H1 (cell line): ENCODE results near the gene COL4A2. TPM values are rescaled to one million over a fixed set of nuclear protein-coding genes. Genes with fewer than 3 reads are reported as not detected.
A peak's percentile ranks its signal among the peaks of the same experiment; 100 is the strongest.

ENCODE experiments used
- CTCF ChIA-PET: fragments of 300-600 bp; sonication (Branson Sonifier 250); formaldehyde crosslinking; loops from one replicate; lab custom pipeline; 2021; ENCODE audit not compliant: partially characterized antibody; lab: Charles Lee
- POLR2A ChIA-PET: fragments of 300-600 bp; sonication (Branson Sonifier 250); formaldehyde crosslinking; loops from one replicate; lab custom pipeline; 2021; ENCODE audit warnings: inconsistent platforms; ENCODE audit not compliant: partially characterized antibody; lab: Charles Lee
- DNase-seq, 2 experiments: peaks; one replicate each; pipeline versions ENCODE4 v3.0.0 to v3.0.0-alpha.2; 2010 to 2022; ENCODE audit warnings: low spot score in 2 of 2, low read depth in 1 of 2, mixed read lengths in 1 of 2
- FAIRE-seq: peaks from 2 replicates; lab custom pipeline; 2011; peaks lifted over from hg19 to GRCh38; lab: Jason Lieb, UNC
- H2AFZ ChIP-seq: 2 replicates; pipeline ENCODE4 v1.8.1; 2012; ENCODE audit warnings: low read length, inconsistent platforms
- H2AK5ac ChIP-seq: 2 replicates; pipeline ENCODE4 v1.6.1; 2013; ENCODE audit warnings: low read depth, low read length
- H2BK120ac ChIP-seq: replicated peaks from 2 replicates; pipeline ENCODE3; 2013; ENCODE audit warnings: low read depth, low read length, inconsistent platforms
- H2BK12ac ChIP-seq: 2 replicates; pipeline ENCODE4 v1.6.1; 2013; ENCODE audit warnings: low read depth, low read length
- H2BK15ac ChIP-seq: 2 replicates; pipeline ENCODE4 v1.6.1; 2013; ENCODE audit warnings: low read length
- H2BK20ac ChIP-seq: 2 replicates; pipeline ENCODE4 v1.6.1; 2013; ENCODE audit warnings: low read length
- H2BK5ac ChIP-seq: 2 replicates; pipeline ENCODE4 v1.6.1; 2013; ENCODE audit warnings: low read depth, low read length
- H3K14ac ChIP-seq: 2 replicates; pipeline ENCODE4 v1.6.1; 2013; ENCODE audit warnings: inconsistent platforms; ENCODE audit not compliant: insufficient read length
- H3K18ac ChIP-seq: 2 replicates; pipeline ENCODE4 v1.6.1; 2013; ENCODE audit warnings: low read length; ENCODE audit errors: extremely low read depth
- H3K23ac ChIP-seq: 2 replicates; pipeline ENCODE4 v1.6.1; 2013; ENCODE audit warnings: inconsistent platforms; ENCODE audit not compliant: insufficient read length
- H3K23me2 ChIP-seq: 2 replicates; pipeline ENCODE4 v1.6.1; 2013; ENCODE audit warnings: low read depth, low read length
- H3K27ac ChIP-seq: 2 replicates; pipeline ENCODE4 v1.6.1; 2011; ENCODE audit warnings: low read depth, low read length, inconsistent platforms
- H3K27me3 ChIP-seq, 4 experiments: replicated peaks in 1 of 4; 1 replicate in 1 of 4; 2 replicates in 3 of 4; pipeline versions ENCODE4 v1.6.1 to v1.8.1; 2011 to 2013; ENCODE audit warnings: low read length in 3 of 4, mild to moderate bottlenecking in 3 of 4, inconsistent platforms in 2 of 4, mixed read lengths in 2 of 4, moderate library complexity in 1 of 4; ENCODE audit not compliant: control insufficient read depth in 3 of 4, insufficient read depth in 3 of 4; ENCODE audit errors: extremely low read depth in 1 of 4
- H3K36me3 ChIP-seq, 4 experiments: 2 replicates each; pipeline versions ENCODE4 v1.6.1 to v1.8.1; 2011 to 2013; ENCODE audit warnings: mild to moderate bottlenecking in 4 of 4, low read length in 3 of 4, moderate library complexity in 2 of 4, control low read depth in 1 of 4, inconsistent platforms in 1 of 4; ENCODE audit not compliant: insufficient read depth in 4 of 4, control insufficient read depth in 2 of 4
- H3K4ac ChIP-seq: replicated peaks from 2 replicates; pipeline ENCODE3; 2013; ENCODE audit warnings: low read length, low read depth, mixed read lengths, inconsistent platforms; ENCODE audit not compliant: insufficient read length
- H3K4me1 ChIP-seq, 4 experiments: replicated peaks in 1 of 4; 1 replicate in 1 of 4; 2 replicates in 3 of 4; pipeline versions ENCODE4 v1.6.1 to v1.8.1; 2011 to 2013; ENCODE audit warnings: low read length in 3 of 4, inconsistent platforms in 2 of 4, mixed read lengths in 1 of 4; ENCODE audit not compliant: insufficient read depth in 4 of 4, control insufficient read depth in 3 of 4
- H3K4me2 ChIP-seq, 2 experiments: 2 replicates each; pipeline versions ENCODE4 v1.6.1 to v1.8.1; 2011 to 2013; ENCODE audit warnings: low read depth in 2 of 2, low read length in 2 of 2, control low read depth in 1 of 2, inconsistent platforms in 1 of 2, mild to moderate bottlenecking in 1 of 2; ENCODE audit not compliant: insufficient read depth in 1 of 2
- H3K4me3 ChIP-seq, 4 experiments: fragments of 200-600, 300-600 bp in 1 of 4; sonication (generic), shearing (Covaris generic), sonication (Bioruptor Twin) in 1 of 4; 2 replicates each; pipeline versions ENCODE4 v1.5.1 to v1.8.1; 2011 to 2016; ENCODE audit warnings: low read length in 4 of 4, low read depth in 3 of 4, control low read depth in 2 of 4, inconsistent platforms in 2 of 4, mild to moderate bottlenecking in 2 of 4, mixed read lengths in 1 of 4, moderate library complexity in 1 of 4; ENCODE audit not compliant: insufficient read depth in 2 of 4; ENCODE audit errors: extremely low read depth in 1 of 4
- H3K56ac ChIP-seq: replicated peaks from 2 replicates; pipeline ENCODE3; 2013; ENCODE audit warnings: low read depth, mild to moderate bottlenecking, mixed read lengths, low read length, inconsistent platforms; ENCODE audit not compliant: insufficient read length
- H3K79me1 ChIP-seq: 2 replicates; pipeline ENCODE4 v1.6.1; 2013; ENCODE audit warnings: low read depth, low read length, control low read depth
- H3K79me2 ChIP-seq, 2 experiments: 2 replicates each; pipeline versions ENCODE4 v1.6.1 to v1.8.1; 2012 to 2013; ENCODE audit warnings: low read length in 2 of 2, mild to moderate bottlenecking in 2 of 2, inconsistent platforms in 1 of 2; ENCODE audit not compliant: insufficient read depth in 2 of 2, control insufficient read depth in 1 of 2
- H3K9ac ChIP-seq, 4 experiments: replicated peaks in 1 of 4; 1 replicate in 1 of 4; 2 replicates in 3 of 4; pipeline versions ENCODE4 v1.6.1 to v1.8.1; 2011 to 2013; ENCODE audit warnings: low read depth in 3 of 4, low read length in 3 of 4, control low read depth in 2 of 4, mild to moderate bottlenecking in 2 of 4, moderate library complexity in 2 of 4, inconsistent platforms in 1 of 4; ENCODE audit errors: extremely low read depth in 1 of 4
- H3K9me3 ChIP-seq, 2 experiments: 2 replicates each; pipeline versions ENCODE4 v1.6.1 to v1.8.1; 2012 to 2013; ENCODE audit warnings: mild to moderate bottlenecking in 2 of 2, moderate library complexity in 2 of 2, control low read depth in 1 of 2, inconsistent platforms in 1 of 2, low read depth in 1 of 2, low read length in 1 of 2, mixed read lengths in 1 of 2; ENCODE audit not compliant: insufficient read depth in 2 of 2
- H4K20me1 ChIP-seq, 2 experiments: replicated peaks in 1 of 2; 2 replicates each; pipeline versions ENCODE3 to v1.8.1; 2011 to 2013; ENCODE audit warnings: inconsistent platforms in 2 of 2, low read length in 2 of 2, mild to moderate bottlenecking in 1 of 2; ENCODE audit not compliant: insufficient read depth in 2 of 2, control insufficient read depth in 1 of 2
- H4K5ac ChIP-seq: 2 replicates; pipeline ENCODE4 v1.6.1; 2013; ENCODE audit warnings: low read length, low read depth, mixed read lengths, inconsistent platforms; ENCODE audit not compliant: insufficient read length
- H4K8ac ChIP-seq: 2 replicates; pipeline ENCODE4 v1.8.0; 2013; ENCODE audit warnings: mild to moderate bottlenecking, moderate library complexity, low read length, inconsistent platforms; ENCODE audit not compliant: insufficient read depth; ENCODE audit errors: extremely low read depth
- H4K91ac ChIP-seq: replicated peaks from 2 replicates; pipeline ENCODE3; 2013; ENCODE audit warnings: low read length, mixed read lengths, inconsistent platforms; ENCODE audit not compliant: insufficient read length
- EGR1 ChIP-seq: IDR thresholded peaks from 2 replicates; pipeline ENCODE4 v1.6.1; 2011; ENCODE audit warnings: low read depth, low read length, borderline replicate concordance
- HDAC2 ChIP-seq, 2 experiments: fragments of 300-600 bp in 1 of 2; sonication (generic) in 1 of 2; IDR thresholded peaks; 2 replicates each; pipeline ENCODE4 v1.6.1; 2011 to 2012; ENCODE audit warnings: low read depth in 2 of 2, low read length in 2 of 2, mild to moderate bottlenecking in 2 of 2, moderate library complexity in 2 of 2, borderline replicate concordance in 1 of 2, inconsistent platforms in 1 of 2
- KDM5A ChIP-seq: fragments of 200-600 bp; IDR thresholded peaks from 2 replicates; pipeline ENCODE4 v1.7.1; 2012; ENCODE audit warnings: mild to moderate bottlenecking, low read length, inconsistent platforms, mixed read lengths
- NANOG ChIP-seq: IDR thresholded peaks from 2 replicates; pipeline ENCODE4 v1.6.1; 2011; ENCODE audit warnings: low read length, low read depth, mild to moderate bottlenecking, inconsistent platforms; ENCODE audit not compliant: insufficient read depth, poor library complexity, severe bottlenecking
- NRF1 ChIP-seq: IDR thresholded peaks from 2 replicates; pipeline ENCODE4 v1.6.1; 2011; ENCODE audit warnings: mild to moderate bottlenecking, low read depth, low read length, improper control_type of control experiment
- TBP ChIP-seq: IDR thresholded peaks from 2 replicates; pipeline ENCODE4 v1.6.1; 2011; ENCODE audit warnings: low read depth, low read length, improper control_type of control experiment
- WGBS, 2 experiments: shearing (Covaris generic) in 1 of 2; methylation state at CpG; one replicate each; pipeline versions ENCODE4 v1.1.6 to v1.1.7; 2013 to 2015; ENCODE audit warnings: low lambda C conversion rate in 2 of 2, mixed read lengths in 2 of 2, inconsistent platforms in 1 of 2, low coverage in 1 of 2, missing lambda C conversion rate in 1 of 2; ENCODE audit not compliant: insufficient replicate concordance in 2 of 2, insufficient coverage in 1 of 2, insufficient read length in 1 of 2; ENCODE audit errors: extremely low coverage in 1 of 2, missing lambda C conversion rate in 1 of 2; 5-methylcytosine and 5-hydroxymethylcytosine counted together
- polyA plus RNA-seq, 7 experiments: library from polyadenylated mRNA; depleted of rRNA in 3 of 7; stranded (reverse) in 5 of 7; unstranded in 2 of 7; fragments of >200 nt in 5 of 7; fragments of 200-250 nt in 2 of 7; gene quantifications; 1 replicate in 5 of 7; 2 replicates in 1 of 7; 4 replicates in 1 of 7; pipeline versions ENCODE4 v1.2.1 to v1.2.3, GENCODE V29; 2011 to 2013; ENCODE audit warnings: missing spikeins in 2 of 7, mixed read lengths in 2 of 7
- total RNA-seq: library from RNA; stranded (reverse); fragmentation: NEBNext Ultra II Directional; extraction: Animal tissue kit (Norgen Biotek cat#: 25700); gene quantifications from 2 replicates; pipeline ENCODE4 v1.2.1, GENCODE V29; 2021

COL4A2 gene
- total and polyA plus RNA-seq, 2 of the 8 experiments (the other 6 are each of a cell fraction or from before 2014, with no cell fraction given), result 80.4 to 87.3 TPM

DNA sequence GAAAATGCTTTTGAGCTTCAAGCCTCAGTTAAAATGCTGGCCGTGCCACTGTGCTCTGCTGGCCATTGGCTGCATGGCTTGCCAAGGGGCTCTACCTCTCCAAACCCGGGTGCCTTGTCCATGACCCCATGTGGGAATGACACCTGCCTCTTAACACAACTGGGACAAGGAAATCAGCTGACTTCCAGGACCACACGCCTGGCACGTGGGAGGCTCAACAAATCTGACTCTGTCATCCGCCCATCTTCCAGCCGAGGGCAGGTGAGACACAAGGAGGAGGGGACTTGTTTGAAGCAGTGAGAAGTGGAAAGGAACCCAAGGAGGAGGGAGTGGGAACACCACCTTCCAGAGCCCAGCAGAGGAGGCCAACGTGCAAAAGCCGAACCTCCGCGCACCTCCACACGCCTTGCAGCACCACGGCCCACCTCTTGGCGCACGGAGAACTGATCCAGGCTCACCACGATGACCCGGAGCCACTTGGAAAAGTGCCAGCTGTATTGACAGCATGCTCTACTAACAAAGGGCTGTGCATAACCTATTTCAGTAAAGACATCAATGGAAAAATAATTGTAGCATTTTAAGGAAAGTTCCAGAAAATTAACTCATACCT is 38.4 kb upstream of the COL4A2 start:
- Histone ChIP-seq H4K5ac (no peak overlapping the region), H3K23ac (no peak overlapping the region), H3K9me3 (no peaks in the 10 kb centered on the region), H3K23me2 (no peaks in the 10 kb centered on the region), H2BK20ac (no peak overlapping the region), H3K79me1 (peaks cover 10% of the 10 kb centered on the region; the same call in 1 of the 2 replicates), H3K27me3 (no peaks in the 10 kb centered on the region; a peak in 1 of 7 replicates), H3K4me2 (no peak overlapping the region), H3K4me3 (no peak overlapping the region), H3K4me1 (peaks cover 11 to 28% (median 16%) of the 10 kb centered on the region in 4 experiments), H3K79me2 (peaks cover 0 to 4% of the 10 kb centered on the region in 2 experiments; a peak in 1 of 4 replicates), H2BK5ac (no peak overlapping the region), H2BK12ac (peak overlapping the region; percentile 7; the same call in 1 of the 2 replicates), H4K20me1 (no peaks in the 10 kb centered on the region), H2BK15ac (no peak overlapping the region), H2AFZ (no peak overlapping the region), H3K36me3 (no peaks in the 10 kb centered on the region), H2BK120ac (no peak overlapping the region), H4K8ac (peak overlapping the region; percentile 66; the same call in 1 of the 2 replicates), H2AK5ac (peak overlapping the region; percentile 39; the same call in 1 of the 2 replicates), H4K91ac (no peak overlapping the region), H3K56ac (no peak overlapping the region), H3K14ac (no peak overlapping the region), H3K18ac (no peak overlapping the region), H3K4ac (no peak overlapping the region), H3K9ac (no peak overlapping the region), H3K27ac (no peak overlapping the region)
- ChIA-PET POLR2A (no interaction called here), CTCF (interaction anchor here (0.7 to 3.1 kb wide), 9 partner anchors 15 to 141 kb away, joined by 3 to 18 read pairs (median 4); partner anchors contain the start of genes COL4A1 and COL4A2)
- 91% methylated on average over 15 of the region's 16 CpGs; no CpG with 5 or more reads in 1 of the 2 experiments for WGBS, 2 experiments
- FAIRE-seq, result no peak
- TF ChIP-seq EGR1, result no peak
- TF ChIP-seq TBP, result no peak
- no peak for TF ChIP-seq KDM5A
- TF ChIP-seq NANOG, result no peak
- no peak for TF ChIP-seq NRF1
- TF ChIP-seq HDAC2 (IDR thresholded peaks at IDR 0.05; ENCODE audit: borderline replicate concordance in 1 of 2, low read depth in 2 of 2, low read length in 2 of 2), result no peak
- peak in 1 of 2 experiments; percentile 38 for DNase-seq
